Measurements from ENCODE around the gene CACNA1E.

Gene CACNA1E

GRCh38 chr1:181501612-181502011 is 18.3 kb downstream of the CACNA1E start:
- TF ChIP-seq POLR2AphosphoS5 (IDR thresholded peaks at IDR 0.05; ENCODE audit: low read depth, low read length) (no peak), SIN3A (IDR thresholded peaks at IDR 0.05; ENCODE audit: borderline replicate concordance, insufficient read depth, low read length) (no peak), REST (IDR thresholded peaks at IDR 0.05; ENCODE audit: insufficient read depth in 1 of 2, low read depth in 2 of 2, low read length in 2 of 2) (no peak), FOXP2 (optimal IDR thresholded peaks at IDR 0.05; ENCODE audit: borderline replicate concordance, extremely low read depth, extremely low read length, insufficient read depth) (no peak), TAF1 (IDR thresholded peaks at IDR 0.05; ENCODE audit: borderline replicate concordance, insufficient read depth, low read length) (no peak)

- TF ChIP-seq FOXP2 (optimal IDR thresholded peaks at IDR 0.05; ENCODE audit: borderline replicate concordance, extremely low read depth, extremely low read length, insufficient read depth) (no peak), SIN3A (IDR thresholded peaks at IDR 0.05; ENCODE audit: borderline replicate concordance, insufficient read depth, low read length) (no peak), REST (IDR thresholded peaks at IDR 0.05; ENCODE audit: insufficient read depth in 1 of 2, low read depth in 2 of 2, low read length in 2 of 2) (no peak), POLR2AphosphoS5 (IDR thresholded peaks at IDR 0.05; ENCODE audit: low read depth, low read length) (no peak), TAF1 (IDR thresholded peaks at IDR 0.05; ENCODE audit: borderline replicate concordance, insufficient read depth, low read length) (no peak)
Measured at GRCh38 chr1:181503171-181503810, 20.0 kb downstream of the CACNA1E start.

- no peak for TF ChIP-seq POLR2AphosphoS5 (IDR thresholded peaks at IDR 0.05; ENCODE audit: low read depth, low read length)
- no peak for TF ChIP-seq FOXP2 (optimal IDR thresholded peaks at IDR 0.05; ENCODE audit: borderline replicate concordance, extremely low read depth, extremely low read length, insufficient read depth)
- TF ChIP-seq SIN3A (IDR thresholded peaks at IDR 0.05; ENCODE audit: borderline replicate concordance, insufficient read depth, low read length): no peak
- TF ChIP-seq TAF1 (IDR thresholded peaks at IDR 0.05; ENCODE audit: borderline replicate concordance, insufficient read depth, low read length): no peak
- no peak for TF ChIP-seq REST (IDR thresholded peaks at IDR 0.05; ENCODE audit: insufficient read depth in 1 of 2, low read depth in 2 of 2, low read length in 2 of 2)
Measured at GRCh38 chr1:181504399-181504842, 21.1 kb downstream of the CACNA1E start.

- TF ChIP-seq SIN3A (IDR thresholded peaks at IDR 0.05; ENCODE audit: borderline replicate concordance, insufficient read depth, low read length) (no peak), REST (IDR thresholded peaks at IDR 0.05; ENCODE audit: insufficient read depth in 1 of 2, low read depth in 2 of 2, low read length in 2 of 2) (no peak), TAF1 (IDR thresholded peaks at IDR 0.05; ENCODE audit: borderline replicate concordance, insufficient read depth, low read length) (no peak), FOXP2 (optimal IDR thresholded peaks at IDR 0.05; ENCODE audit: borderline replicate concordance, extremely low read depth, extremely low read length, insufficient read depth) (no peak), POLR2AphosphoS5 (IDR thresholded peaks at IDR 0.05; ENCODE audit: low read depth, low read length) (no peak)
Measured at GRCh38 chr1:181506563-181507353, 23.4 kb downstream of the CACNA1E start.

Measured in PFSK-1 (cell line).